HG02852 (cell line): ENCODE results near the gene IGLL1.
"Not testable (repeated sequence)": the region's sequence is repeated elsewhere in the genome, so short reads cannot be mapped to it uniquely, and the experiment has no call there.

Experiments used
- ATAC-seq: cut with Tn5 transposase; IDR thresholded peaks from one replicate; pipeline ENCODE4 v1.9.1; 2021; ENCODE audit warnings: mild to moderate bottlenecking, moderate library complexity; ENCODE audit not compliant: unreplicated experiment

Gene IGLL1

DNA sequence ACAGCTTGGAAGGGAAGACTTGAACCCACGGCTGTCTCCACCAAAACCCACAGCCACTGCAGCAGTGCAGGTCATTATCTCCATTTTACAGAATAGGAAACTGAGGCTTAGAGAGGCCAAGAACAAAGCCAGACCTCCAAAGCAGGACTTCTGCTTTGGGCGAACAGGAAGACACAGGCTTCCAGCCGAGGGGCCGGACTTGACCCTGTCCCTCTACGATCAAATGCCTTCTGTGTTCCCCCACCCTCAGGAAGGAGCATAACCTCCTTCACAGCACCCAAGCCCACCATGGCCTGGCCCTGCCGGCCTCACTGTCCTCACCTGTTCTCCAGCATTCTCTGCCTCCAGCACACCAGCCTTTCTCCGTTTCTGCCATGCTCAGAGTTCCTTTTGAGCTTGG lies 15.8 kb downstream of the IGLL1 start:
- no peak for ATAC-seq

DNA sequence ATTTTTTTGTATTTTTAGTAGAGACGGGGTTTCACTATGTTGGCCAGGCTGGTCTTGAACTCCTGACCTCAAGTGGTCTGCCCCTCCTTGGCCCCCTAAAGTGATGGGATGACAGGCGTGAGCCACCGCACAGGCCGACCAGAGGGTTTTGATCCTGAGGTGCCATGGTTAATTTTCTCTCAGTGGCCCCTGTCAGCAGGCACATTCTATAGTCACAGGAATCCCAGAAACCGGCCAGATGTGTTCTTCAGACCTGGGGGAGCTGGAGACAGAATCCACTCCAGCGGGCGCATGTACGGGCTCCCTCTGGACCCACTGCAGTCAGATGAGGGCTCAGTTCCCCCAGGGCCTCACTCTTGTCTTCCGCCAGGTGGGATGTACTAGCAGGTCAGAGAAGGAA lies 17.0 kb downstream of the IGLL1 start:
- ATAC-seq = no peak

DNA sequence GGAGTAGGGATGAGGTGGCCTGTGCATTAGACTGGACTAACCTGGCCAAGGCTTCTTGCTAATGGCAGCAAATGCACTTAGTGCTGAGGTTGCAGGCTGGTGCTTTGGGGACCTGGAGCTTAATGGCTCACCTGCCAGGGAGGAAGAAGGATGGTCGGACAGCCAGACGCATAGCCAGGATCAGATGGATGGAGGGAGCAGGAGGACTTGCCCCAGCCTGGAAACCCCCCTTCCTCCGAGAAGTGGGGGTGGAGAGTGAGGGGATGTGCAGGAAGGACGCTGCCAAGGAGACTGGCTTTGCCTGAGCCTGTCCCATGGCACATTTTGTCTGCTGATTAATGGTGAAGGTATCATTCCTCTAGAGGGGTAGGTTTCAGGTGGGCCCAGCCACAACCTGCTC lies 17.9 kb downstream of the IGLL1 start:
- no peak for ATAC-seq

DNA sequence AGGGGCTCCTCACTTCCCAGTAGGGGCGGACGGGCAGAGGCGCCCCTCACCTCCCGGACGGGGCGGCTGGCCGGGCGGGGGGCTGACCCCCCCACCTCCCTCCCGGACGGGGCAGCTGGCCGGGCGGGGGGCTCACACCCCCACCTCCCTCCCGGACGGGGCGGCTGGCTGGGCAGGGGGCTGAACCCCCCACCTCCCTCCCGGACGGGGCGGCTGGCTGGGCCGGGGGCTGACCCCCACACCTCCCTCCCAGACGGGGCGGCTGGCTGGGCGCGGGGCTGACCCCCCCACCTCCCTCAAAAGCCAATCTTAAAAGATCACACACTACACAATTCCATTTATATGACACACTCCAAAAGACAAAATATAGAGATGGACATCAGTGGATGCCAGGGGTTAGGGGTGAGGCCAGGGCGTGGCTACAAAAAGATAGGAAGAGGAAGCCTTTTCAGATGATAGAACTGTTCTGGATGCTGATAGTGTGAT lies 19.0 kb downstream of the IGLL1 start:
- ATAC-seq = not testable (repeated sequence)

DNA sequence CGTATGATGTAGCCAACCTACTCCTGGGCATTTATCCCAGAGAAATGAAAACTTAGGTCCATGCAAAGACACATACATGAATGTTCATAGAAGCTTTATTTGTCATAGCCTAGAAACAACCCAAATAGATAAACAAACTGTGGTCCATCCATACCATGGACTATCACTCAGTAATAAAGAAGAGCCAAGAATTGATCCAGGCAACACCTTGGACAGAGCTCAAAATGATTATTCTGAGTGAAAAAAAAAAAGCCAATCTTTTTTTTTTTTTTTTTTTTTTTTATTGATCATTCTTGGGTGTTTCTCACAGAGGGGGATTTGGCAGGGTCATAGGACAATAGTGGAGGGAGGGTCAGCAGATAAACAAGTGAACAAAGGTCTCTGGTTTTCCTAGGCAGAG lies 19.9 kb downstream of the IGLL1 start:
- ATAC-seq = not testable (repeated sequence)

DNA sequence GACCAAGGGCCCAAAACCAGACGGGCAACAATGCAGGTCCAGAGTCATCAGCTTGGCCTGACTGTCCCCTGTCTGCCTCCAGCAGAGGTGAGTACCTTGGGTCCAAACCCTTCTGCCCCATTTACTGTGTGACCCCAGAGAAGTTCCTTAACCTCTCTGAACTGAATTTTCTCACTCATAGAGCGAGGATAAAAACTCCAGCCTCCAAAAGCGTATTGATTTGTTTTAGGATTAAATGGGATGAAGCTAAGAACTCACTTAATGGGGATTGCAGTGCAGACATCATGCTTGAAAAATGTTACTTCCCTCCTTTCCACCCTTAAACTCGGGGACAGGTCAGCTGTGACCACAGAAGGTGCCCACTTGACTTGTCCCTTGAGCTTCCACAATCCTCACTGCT lies 22.6 kb downstream of the IGLL1 start:
- ATAC-seq = no peak

DNA sequence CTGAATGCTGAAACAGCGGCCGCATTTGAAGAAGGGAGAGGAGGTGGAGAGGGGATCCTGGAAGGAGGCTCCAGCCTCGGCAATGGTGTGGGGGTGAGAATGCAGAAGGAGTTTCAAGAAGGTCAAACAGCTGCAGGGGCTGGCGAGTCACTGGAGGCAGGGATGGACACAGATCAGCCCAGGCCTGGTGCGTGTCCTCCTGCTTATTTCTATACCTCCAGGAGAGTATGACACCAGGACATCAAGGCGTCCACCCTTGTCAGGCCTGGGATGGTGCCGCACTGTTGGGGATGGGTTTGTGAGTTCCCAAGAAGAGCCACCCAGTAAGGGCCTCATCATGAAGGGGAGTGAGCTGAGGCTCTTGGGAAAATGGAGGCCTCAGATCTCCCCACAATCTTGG lies 23.1 kb downstream of the IGLL1 start:
- ATAC-seq = no peak

DNA sequence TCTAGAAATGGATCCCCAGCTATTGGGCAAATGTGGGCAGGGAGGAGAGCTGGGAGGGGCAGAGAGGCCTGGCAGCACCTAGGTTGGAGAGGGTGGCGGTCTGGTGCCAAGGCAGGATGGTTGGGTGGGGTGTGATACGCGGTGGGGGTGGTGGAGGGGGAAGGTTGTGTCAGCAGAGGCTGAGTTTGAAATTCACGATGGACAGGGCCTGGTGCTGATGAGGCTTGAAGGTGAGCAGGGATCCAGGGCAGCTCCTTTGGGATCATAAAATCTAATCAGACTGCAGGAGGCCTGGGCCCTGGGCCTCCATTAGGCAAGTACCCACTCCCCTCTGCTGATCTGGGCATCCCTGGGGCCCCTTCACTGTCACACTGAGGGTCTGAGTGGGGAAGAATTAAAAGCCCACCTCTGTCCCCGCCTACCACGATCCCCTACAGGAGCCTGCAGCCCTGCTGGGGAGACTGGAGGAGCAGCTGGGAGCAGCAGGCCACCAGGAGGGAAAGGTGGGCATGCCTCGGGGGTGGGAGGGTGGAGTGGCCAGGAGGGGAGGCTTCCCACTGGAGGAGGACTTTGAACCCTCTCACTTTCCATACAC lies 24.0 kb downstream of the IGLL1 start:
- ATAC-seq = no peak

DNA sequence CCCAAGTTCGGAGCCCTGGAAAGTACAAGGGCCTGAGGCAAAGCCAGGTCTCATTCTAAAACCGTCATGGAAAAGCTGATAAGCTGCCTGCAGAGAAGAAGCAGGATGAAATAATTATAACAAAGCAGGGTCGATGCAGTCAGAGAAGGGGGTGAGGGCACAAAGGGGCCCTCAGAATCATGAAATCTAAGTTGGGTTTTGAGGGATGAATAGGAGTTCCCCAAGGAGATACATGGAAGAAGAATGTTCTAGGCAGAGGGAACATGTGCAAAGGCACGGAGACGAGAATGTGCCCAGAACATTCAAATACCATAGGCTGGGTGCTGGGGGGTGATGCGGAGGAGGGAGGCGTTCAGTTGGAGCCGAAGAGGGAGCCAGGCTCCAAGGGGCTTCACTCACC lies 25.0 kb downstream of the IGLL1 start:
- ATAC-seq = no peak

DNA sequence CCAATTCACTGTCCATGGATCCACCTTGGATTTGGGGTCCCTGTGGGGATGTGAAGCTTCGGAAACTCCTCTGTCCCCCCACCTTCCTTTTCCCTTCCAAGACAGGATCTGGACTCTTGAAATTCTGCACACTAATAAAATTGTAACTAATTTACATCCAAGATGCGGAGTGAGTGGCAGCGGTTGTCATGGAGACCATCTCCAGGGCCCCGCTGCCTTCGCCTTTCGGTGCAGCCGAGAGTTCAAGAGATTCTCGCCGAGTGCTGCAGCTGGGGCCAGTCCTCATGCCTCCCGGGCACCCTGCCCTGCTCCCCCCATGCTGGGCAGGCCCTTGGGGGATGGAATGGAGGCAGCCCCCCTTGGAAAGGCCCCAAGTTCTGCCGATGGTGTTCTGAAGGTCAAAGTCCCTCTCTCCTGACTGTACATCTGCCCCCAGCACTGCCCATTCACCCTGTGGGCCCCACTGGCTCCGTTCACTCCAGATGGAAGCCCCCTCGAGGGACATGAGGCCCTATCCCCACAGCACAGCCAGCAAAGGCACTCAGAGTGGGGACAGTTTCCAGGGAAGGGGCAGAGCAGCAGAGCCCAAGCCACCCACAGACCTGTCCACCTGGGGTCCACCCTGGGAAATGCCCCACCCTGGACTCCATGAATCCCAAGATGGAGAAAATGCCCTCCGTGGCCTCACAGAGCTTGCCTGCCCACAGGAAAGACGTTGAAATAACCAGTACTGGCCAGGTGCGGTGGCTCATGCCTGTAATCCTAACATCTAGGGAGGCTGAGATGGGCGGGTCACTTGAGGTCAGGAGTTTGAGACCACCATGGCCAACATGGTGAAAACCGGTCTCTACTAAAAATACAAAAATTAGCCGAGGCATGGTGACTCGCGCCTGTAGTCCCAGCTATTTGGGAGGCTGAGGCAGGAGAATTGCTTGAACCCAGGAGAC lies 25.9 kb downstream of the IGLL1 start:
- ATAC-seq = no peak

DNA sequence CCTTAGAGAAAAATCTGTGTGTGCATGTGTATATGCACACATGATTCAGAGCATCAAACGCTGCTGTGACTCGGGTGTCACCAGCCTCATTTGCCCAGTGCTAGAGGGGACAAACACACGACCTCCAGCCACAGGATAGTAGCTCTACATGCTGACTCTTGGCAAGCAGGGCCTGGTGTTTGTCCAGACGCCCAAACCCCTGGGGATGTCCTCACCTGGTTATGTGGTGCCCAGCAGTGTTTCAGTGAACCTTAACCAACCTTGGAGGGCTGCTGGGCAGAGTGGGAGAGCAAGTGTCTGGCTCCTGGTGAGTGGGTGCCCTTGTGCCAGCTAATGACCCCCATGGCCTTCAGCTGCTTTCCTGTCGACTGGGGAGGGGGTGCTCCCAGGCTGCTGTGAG lies 26.7 kb downstream of the IGLL1 start:
- no peak for ATAC-seq

DNA sequence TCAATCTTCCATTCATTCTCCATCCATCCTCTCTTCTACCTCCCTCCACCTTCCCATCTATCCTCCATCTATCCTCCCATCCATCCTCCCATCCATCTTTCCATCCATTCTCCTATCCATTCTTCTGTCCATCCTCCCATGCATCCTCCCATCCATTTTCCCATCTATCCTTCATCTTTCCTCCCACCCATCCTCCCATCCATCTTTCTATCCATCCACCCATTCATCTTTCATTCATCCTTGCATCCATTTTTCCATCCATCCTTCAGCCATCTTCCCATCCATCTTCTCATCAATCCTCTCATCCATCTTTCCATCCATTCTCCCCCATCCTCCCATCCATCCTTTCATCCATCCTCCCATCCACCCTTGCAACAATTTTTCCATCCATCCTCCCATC lies 27.5 kb downstream of the IGLL1 start:
- ATAC-seq = no peak

DNA sequence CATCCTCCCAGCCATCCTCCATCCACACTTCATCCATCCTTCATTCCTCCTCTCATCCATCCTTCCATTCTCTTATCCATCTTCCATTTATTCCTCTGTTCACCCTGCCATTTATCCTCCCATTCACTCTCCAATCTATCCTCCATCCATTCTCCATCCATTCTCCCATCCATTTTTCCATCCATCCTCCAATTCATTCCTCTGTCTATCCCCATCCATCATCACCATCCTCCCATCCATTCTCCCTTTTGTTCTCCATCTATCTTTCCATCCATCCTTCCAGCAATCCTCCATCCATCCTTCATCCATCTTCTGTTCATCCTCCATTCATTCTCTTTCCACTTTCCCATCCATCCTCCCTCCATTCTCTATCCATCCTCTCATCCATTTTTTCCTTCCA lies 28.7 kb downstream of the IGLL1 start:
- no peak for ATAC-seq

DNA sequence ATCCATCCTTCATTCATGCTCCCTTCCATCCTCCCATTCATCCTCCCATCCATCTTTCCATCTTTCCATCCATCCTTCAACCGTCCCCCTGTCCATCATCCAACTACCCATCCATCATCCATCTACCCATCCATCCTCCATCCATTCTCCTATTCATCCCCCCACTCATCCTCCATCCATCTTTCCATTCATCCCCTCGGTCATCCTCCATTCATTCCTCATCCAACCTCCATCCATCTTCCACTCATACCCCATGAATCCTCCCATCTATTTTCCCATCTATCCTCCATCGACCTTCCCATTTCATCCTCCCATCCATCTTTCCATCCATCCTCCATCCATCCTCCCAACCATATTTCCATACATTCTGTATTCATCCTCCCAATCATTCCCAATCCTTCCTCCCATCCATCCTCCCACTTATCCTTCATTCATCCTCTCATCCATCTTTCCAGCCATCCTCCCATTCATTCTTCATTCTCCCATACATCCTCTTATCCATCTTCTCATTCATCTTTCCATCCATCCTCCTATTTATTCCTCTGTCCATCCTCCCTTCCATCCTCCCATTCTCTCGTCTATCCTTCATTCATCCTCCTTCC lies 29.9 kb downstream of the IGLL1 start:
- no peak for ATAC-seq

DNA sequence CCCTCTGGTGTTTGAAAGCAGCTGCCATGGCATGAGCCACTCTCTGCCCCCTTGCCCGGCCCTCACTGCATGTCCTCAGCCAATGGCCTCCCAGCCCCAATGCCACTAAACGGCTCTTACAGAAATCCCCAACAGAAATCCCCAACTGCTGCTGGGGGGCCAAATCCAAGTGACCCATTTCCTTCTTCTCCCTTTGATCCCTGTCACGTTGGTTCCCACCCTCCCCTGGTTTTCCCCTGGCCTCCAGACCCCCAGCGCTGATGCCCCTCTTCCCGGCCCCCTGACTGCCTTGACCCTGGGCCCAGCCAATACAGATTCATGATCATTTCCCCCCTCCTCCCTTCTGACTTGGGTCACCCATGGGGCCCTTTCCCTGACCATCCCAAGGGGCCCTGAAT lies 30.9 kb downstream of the IGLL1 start:
- ATAC-seq = no peak

DNA sequence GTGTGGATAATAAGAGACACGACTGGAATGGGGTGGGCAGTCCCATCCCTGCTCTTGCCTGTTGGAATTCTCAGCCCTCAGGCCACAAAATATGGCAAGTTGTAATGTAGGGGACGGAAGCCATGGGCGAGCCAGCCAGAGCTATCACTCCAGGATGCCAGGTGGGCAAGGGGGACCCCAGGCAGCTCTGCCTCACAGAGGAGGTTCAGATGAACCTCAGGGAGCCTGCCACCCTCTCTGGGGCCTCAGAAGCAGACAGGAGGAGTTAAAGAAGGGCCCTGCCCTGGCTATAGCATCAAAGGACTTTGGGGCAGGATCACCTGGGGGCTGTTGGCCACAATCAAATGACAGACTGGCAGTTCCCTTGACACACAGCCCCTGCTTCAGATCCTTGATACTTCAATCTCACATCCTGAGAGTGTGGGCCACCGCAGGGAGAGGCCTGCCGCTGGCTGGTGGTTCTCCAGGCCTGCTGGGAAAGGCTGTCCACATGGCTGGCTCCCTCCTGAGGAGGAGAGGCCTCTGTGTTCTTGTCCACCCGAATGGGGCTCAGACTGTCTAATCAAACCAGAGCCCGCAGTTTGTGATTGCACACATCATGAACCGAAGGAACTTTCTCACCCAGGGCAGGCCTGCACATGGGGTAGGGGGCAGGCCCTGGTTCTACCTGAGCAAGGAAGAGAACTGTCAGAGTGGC lies 31.4 kb downstream of the IGLL1 start:
- no peak for ATAC-seq

DNA sequence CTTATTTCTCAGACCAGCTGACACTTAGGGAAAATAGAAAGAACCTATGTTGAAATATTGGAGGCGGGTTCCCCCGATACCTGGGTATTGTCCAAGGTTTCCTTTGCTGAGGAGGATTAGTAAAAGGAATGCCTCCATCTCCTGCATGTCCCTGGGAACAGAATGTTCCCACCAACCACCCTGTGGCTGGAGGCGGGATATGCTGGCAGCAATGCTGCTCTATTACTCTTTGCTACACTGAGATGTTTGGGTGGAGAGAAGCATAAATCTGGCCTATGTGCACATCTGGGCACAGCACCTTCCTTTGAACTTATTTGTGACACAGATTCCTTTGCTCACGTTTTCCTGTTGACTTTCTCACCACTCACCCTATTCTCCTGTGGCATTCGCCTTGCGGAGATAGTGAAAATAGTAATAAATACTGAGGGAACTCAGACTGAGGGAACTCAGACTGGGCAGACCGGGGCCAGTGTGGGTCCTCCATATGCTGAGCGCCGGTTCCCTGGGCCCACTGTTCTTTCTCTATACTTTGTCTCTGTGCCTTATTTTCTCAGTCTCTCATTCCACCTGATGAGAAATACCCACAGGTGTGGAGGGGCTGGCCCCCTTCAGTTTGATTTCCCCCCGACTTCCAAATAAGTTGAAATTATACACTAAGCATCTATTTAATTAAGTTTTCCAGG lies 32.1 kb downstream of the IGLL1 start:
- ATAC-seq = no peak

DNA sequence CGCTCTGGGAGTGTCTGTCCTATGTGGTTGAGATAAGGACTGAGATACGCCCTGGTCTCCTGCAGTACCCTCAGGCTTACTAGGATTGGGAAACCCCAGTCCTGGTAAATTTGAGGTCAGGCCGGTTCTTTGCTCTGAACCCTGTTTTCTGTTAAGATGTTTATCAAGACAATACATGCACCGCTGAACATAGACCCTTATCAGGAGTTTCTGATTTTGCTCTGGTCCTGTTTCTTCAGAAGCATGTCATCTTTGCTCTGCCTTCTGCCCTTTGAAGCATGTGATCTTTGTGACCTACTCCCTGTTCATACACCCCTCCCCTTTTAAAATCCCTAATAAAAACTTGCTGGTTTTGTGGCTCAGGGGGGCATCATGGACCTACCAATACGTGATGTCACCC lies 32.7 kb downstream of the IGLL1 start:
- not testable (repeated sequence) for ATAC-seq

DNA sequence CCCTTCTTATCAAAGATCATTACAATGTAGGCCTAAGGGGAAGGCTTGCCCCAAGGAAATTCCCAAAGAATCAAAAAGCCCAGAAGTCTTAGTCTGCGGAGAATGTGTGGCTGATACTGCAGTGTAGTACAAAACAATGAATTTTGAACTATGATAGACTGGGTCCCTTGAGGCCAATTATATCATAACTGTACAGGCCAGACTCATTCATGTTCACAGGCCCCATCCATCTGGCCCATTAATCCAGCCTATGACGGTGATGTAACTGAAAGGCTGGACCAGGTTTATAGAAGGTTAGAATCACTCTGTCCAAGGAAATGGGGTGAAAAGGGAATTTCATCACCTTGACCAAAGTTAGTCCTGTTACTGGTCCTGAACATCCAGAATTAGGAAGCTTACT lies 35.2 kb downstream of the IGLL1 start:
- no peak for ATAC-seq

DNA sequence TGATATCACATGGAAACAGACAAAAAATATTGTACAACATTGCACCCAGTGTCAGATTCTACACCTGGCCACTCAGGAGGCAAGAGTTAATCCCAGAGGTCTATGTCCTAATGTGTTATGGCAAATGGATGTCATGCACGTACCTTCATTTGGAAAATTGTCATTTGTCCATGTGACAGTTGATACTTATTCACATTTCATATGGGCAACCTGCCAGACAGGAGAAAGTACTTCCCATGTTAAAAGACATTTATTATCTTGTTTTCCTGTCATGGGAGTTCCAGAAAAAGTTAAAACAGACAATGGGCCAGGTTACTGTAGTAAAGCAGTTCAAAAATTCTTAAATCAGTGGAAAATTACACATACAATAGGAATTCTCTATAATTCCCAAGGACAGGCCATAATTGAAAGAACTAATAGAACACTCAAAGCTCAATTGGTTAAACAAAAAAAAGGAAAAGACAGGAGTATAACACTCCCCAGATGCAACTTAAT lies 36.5 kb downstream of the IGLL1 start:
- ATAC-seq = not testable (repeated sequence)

DNA sequence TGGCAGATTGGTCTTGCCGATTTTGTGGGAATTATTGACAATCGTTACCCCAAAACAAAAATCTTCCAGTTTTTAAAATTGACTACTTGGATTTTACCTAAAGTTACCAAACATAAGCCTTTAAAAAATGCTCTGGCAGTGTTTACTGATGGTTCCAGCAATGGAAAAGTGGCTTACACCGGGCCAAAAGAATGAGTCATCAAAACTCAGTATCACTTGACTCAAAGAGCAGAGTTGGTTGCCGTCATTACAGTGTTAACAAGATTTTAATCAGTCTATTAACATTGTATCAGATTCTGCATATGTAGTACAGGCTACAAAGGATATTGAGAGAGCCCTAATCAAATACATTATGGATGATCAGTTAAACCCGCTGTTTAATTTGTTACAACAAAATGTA lies 37.2 kb downstream of the IGLL1 start:
- no peak for ATAC-seq
